IPS DF 6.9 (cell line): Measurements from ENCODE around the gene ELOVL1.

Experiments used
- DNase-seq: peaks from one replicate; pipeline ENCODE4 v3.0.0-alpha.2; 2013; ENCODE audit warnings: low read depth, low spot score
- H3K27ac ChIP-seq: one replicate; pipeline ENCODE4 v1.5.1; 2013; ENCODE audit warnings: low read length, control low read depth
- H3K27me3 ChIP-seq: 2 replicates; pipeline ENCODE4 v1.6.1; 2013; ENCODE audit warnings: mild to moderate bottlenecking, low read length; ENCODE audit not compliant: control insufficient read depth, insufficient read depth
- H3K36me3 ChIP-seq: 2 replicates; pipeline ENCODE4 v1.6.1; 2013; ENCODE audit warnings: low read length; ENCODE audit not compliant: control insufficient read depth, insufficient read depth
- H3K4me1 ChIP-seq: 2 replicates; pipeline ENCODE4 v1.6.1; 2013; ENCODE audit warnings: low read length; ENCODE audit not compliant: control insufficient read depth, insufficient read depth
- H3K4me3 ChIP-seq: 2 replicates; pipeline ENCODE4 v1.5.1; 2013; ENCODE audit warnings: mild to moderate bottlenecking, low read length
- H3K9me3 ChIP-seq: 2 replicates; pipeline ENCODE4 v1.6.1; 2013; ENCODE audit warnings: low read length, inconsistent platforms; ENCODE audit not compliant: control insufficient read depth, insufficient read depth
- WGBS: extraction: QIAGEN DNeasy Blood & Tissue Kit; methylation state at CpG from one replicate; pipeline ENCODE4 v1.1.7; 2013; ENCODE audit warnings: mixed read lengths, missing lambda C conversion rate; ENCODE audit not compliant: insufficient read length, insufficient coverage; 5-methylcytosine and 5-hydroxymethylcytosine counted together

ELOVL1 gene

DNA sequence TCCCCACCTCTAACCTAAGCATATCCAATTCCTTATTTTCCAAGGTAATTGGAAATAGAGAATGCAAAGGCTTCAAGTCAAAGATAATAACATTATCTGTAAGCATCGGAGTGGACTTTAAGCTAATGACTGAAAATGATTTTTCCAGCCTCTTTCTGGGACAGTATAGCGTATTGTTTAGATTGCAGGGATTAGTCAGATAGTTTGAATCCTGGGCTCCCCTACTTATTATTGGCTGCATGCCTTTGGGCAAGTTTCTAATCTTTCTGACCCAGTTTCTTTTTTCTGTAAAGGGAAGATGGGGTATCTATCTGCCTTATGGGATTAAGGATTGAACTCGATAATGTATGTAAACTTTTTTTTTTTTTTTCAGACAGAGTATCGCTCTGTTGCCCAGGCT is 10.6 kb downstream of the ELOVL1 start:
- no peaks in the 10 kb centered on the region for H3K27me3 ChIP-seq
- no peak for DNase-seq
- WGBS: no CpG with 5 or more reads among the region's 4 CpGs
- H3K4me1 ChIP-seq: peaks cover 6% of the 10 kb centered on the region; the same call in 1 of the 2 replicates
- H3K4me3 ChIP-seq: no peak overlapping the region
- no peaks in the 10 kb centered on the region for H3K9me3 ChIP-seq
- H3K27ac ChIP-seq: no peak overlapping the region
- H3K36me3 ChIP-seq: peaks cover 21% of the 10 kb centered on the region

DNA sequence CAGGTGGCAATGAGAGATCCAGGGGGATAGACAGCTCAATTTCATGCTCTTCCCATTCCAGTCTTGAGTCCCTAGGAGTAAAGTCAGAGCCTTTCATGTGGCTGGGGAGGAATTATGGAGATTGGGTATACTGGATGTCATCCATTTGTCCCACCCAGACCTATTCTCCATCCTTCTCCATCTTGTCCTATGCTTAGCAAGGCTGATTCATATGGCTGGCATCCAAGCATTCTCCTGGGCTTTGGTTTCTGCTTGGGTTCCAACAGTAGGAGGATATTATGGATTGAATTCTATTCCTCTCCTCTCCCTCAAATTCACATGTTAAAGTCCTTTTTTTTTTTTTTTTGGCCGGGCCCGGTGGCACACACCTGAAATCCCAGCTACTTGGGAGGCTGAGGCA is 12.9 kb downstream of the ELOVL1 start:
- WGBS: no CpG with 5 or more reads among the region's 2 CpGs
- Histone ChIP-seq H3K4me1 (peaks cover 9% of the 10 kb centered on the region), H3K9me3 (no peaks in the 10 kb centered on the region), H3K36me3 (peaks cover under 1% of the 10 kb centered on the region; the same call in 1 of the 2 replicates), H3K4me3 (no peak overlapping the region), H3K27me3 (no peaks in the 10 kb centered on the region), H3K27ac (no peak overlapping the region)
- no peak for DNase-seq

DNA sequence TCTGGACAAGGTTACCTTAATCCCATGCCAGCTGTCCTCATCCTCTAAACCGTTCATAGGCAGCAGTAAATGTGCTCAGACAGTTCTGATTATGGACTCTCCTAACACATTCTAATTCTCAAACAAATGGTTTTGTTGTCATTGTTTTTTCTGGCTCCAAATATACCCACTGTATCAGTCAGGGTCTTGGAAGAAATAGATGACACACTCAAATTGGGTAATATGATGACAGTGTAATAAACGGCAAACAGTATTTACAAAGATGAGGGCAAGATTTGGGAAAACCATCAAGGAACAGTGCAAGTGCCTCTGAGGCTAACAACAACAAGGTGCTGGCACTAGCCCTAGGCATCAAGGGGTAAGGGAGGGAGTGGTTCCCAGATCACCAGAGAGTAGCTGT is 13.3 kb downstream of the ELOVL1 start:
- DNase-seq: no peak
- peaks cover 8% of the 10 kb centered on the region for H3K4me1 ChIP-seq
- H3K27me3 ChIP-seq: no peaks in the 10 kb centered on the region
- no peaks in the 10 kb centered on the region for H3K36me3 ChIP-seq
- no peak overlapping the region for H3K27ac ChIP-seq
- H3K9me3 ChIP-seq: no peaks in the 10 kb centered on the region
- WGBS: no CpG with 5 or more reads among the region's 2 CpGs
- no peak overlapping the region for H3K4me3 ChIP-seq

DNA sequence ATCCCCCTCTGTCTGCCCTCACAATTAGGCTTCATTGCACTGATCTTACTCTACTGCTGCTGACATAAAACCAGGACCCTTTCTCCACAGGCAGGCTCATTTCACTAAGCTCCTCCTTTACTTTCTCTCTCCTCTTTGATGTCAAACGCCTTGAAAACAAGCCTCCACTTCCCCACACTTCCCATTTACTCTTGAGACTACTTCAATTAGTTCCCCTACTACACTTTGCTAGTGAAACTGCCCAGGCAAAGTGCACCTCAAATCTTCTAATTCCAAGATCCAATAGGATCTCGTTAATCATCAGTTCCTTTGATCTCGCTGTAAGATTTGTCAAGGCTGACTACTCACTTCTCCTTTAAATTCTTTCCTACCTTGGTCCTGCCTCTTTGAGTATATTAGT is 14.9 kb downstream of the ELOVL1 start:
- Histone ChIP-seq H3K27me3 (no peaks in the 10 kb centered on the region; the same call in 1 of the 2 replicates), H3K4me1 (peaks cover 8% of the 10 kb centered on the region), H3K27ac (no peak overlapping the region), H3K36me3 (no peaks in the 10 kb centered on the region), H3K9me3 (no peaks in the 10 kb centered on the region), H3K4me3 (no peak overlapping the region)
- DNase-seq: no peak
- WGBS: no CpG with 5 or more reads among the region's 3 CpGs

DNA sequence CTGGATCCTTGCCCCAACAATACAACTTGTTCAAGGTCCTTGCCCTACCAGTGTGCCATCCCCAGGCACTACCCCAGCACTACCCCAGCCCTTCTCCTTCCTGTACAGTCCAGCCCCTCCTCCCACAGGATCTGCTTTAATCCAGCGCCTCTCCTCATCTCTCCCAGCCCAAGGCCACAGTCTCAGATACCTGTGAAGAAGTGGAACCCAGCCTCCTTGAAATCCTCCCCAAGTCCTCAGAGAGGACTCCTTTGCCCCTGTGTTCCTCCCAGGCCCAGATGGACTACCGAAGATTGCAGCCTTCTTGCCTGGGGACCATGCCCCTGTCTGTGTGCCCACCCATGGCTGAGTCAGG is 15.5 kb downstream of the ELOVL1 start:
- Histone ChIP-seq H3K27ac (no peak overlapping the region), H3K36me3 (no peaks in the 10 kb centered on the region), H3K9me3 (no peaks in the 10 kb centered on the region), H3K4me3 (no peak overlapping the region), H3K4me1 (peaks cover 6% of the 10 kb centered on the region), H3K27me3 (no peaks in the 10 kb centered on the region; the same call in 1 of the 2 replicates)
- WGBS: no CpG with 5 or more reads among the region's 2 CpGs
- DNase-seq: no peak

DNA sequence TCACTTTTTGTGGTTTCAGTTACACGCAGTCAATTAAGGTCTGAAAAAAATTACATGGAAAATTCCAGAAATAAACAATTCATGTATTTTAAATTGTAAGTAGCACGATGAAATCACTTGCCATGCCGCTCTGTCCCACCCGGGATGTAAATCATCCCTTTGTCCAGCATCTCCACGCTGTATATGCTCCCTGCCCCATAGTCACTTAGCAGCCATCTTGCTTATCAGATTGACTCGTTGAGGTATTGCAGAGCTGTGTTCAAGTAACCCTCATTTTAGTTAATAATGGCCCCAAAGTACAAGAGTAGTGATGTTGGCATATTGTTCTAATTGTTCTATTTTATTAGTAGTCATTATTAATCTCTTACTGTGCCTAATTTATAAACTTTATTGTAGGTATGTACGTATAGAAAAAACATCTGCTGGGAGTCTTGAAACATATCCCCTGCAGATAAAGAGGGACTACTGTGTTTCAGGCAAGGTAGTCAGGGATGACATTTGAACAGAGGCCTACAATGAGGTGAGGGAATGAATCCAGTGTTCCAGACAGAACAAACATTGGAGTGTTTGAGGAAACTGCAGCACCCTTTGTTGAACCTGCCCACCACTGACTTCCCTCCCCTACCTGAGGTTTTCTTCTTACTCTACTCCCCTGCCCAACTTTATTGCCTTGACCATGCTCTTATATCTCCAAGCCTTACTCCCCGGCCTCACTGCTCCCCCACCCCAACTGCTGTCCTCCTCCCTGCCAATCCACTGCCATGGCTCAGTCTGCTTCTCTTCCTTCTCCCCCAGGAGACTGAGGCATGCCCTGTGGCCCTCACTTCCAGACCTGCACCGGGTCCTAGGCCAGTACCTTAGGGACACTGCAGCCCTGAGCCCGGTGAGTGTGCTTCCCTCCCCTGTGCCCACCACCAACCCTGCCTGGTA is 16.1 kb downstream of the ELOVL1 start:
- peaks cover 6% of the 10 kb centered on the region for H3K4me1 ChIP-seq
- no peaks in the 10 kb centered on the region for H3K36me3 ChIP-seq
- no CpG with 5 or more reads among the region's 10 CpGs for WGBS
- no peaks in the 10 kb centered on the region for H3K9me3 ChIP-seq
- H3K27ac ChIP-seq: no peak overlapping the region
- H3K4me3 ChIP-seq: no peak overlapping the region
- no peaks in the 10 kb centered on the region; the same call in 1 of the 2 replicates for H3K27me3 ChIP-seq
- no peak for DNase-seq

DNA sequence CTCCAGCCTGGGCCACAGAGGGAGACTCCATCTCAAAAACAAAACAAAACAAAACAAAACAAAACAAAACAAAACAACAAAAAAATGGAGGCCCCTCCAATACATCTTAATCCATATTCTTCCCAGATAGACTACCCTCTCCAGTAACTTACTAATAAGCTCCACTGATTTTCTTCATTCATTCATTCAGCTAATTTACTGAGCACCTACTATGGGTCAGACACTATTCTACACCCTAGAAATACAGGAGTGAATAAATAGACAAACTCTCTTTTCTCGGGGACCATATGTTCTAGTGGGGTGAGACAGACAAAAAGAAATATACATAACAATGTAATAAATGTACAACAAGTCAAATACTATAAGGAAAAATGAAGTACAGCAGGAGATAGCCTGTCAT is 16.8 kb downstream of the ELOVL1 start:
- WGBS: no CpG with 5 or more reads among the region's 1 CpG
- Histone ChIP-seq H3K4me3 (no peak overlapping the region), H3K27me3 (no peaks in the 10 kb centered on the region; the same call in 1 of the 2 replicates), H3K36me3 (no peaks in the 10 kb centered on the region), H3K9me3 (no peaks in the 10 kb centered on the region), H3K4me1 (peaks cover 6% of the 10 kb centered on the region), H3K27ac (no peak overlapping the region)
- DNase-seq: no peak

DNA sequence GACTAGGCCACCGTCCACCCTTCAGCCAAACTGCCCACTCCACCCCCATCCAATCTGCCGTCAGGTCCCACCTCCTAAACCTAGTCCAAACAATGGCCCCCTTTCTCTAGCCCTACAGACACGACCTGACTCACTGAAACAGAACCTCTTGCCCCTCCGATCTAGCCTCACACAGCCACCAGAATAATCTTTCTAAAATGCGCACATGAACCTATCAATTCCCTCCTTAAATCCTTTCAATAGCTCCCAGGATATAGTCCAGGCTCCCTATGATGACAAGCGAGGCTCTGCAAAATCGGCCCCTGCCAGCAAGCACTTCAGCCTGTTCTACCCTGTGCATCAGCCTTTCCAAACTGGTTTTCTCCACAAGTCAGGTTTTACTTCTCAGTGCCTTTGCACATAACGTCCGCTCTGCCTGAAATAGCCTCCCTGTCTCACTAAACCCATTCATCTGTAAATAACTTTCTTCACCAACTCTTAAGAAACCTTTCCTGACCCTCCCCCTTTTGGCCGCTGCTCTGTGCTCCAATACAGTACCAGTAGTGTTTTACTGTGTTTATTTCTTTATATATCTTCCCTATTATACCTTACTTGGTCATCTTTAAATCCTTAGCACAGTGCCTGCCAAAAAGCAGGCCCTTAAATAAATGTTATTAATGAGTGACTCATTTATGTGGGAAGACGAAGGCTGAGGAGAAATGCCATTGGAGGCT is 18.1 kb downstream of the ELOVL1 start:
- DNase-seq: no peak
- H3K4me1 ChIP-seq: peaks cover 6% of the 10 kb centered on the region
- H3K27me3 ChIP-seq: no peaks in the 10 kb centered on the region; the same call in 1 of the 2 replicates
- H3K27ac ChIP-seq: peak overlapping the region; percentile 15
- H3K4me3 ChIP-seq: peak overlapping the region; percentile 47; the same call in 1 of the 2 replicates
- no peaks in the 10 kb centered on the region for H3K36me3 ChIP-seq
- no CpG with 5 or more reads among the region's 11 CpGs for WGBS
- H3K9me3 ChIP-seq: no peaks in the 10 kb centered on the region

DNA sequence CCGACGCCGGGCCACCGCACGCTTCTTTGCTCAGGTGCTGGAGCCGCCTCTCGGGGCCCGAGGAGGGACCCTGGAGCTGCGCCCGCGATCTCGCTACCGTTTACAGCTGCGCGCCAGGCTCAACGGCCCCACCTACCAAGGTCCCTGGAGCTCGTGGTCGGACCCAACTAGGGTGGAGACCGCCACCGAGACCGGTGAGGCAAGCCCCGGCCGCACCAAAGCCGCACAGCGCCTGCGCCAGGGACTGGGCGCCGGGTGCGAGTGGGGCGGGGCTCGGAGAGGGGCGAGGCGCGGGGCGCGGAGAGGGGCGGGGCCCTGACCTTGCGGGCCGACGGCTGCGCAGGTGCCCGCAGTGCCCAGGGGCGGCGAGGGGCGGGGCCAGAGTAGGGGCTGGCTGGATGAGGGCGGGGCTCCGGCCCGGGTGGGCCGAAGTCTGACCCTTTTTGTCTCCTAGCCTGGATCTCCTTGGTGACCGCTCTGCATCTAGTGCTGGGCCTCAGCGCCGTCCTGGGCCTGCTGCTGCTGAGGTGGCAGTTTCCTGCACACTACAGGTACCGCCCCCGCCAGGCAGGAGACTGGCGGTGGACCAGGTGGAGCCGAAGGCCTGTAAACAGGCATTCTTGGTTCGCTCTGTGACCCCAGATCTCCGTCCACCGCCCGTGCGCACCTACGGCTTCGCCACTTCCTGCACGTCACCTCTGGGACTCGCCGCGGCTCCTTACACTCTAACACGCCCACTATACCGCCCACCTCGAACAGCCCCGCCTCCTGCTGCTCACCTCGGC is 18.8 kb downstream of the ELOVL1 start:
- WGBS: no CpG with 5 or more reads among the region's 72 CpGs
- Histone ChIP-seq H3K36me3 (no peaks in the 10 kb centered on the region), H3K4me1 (peaks cover 6% of the 10 kb centered on the region), H3K27ac (no peak overlapping the region), H3K4me3 (peak overlapping the region; percentile 47; the same call in 1 of the 2 replicates), H3K27me3 (no peaks in the 10 kb centered on the region; the same call in 1 of the 2 replicates), H3K9me3 (no peaks in the 10 kb centered on the region)
- no peak for DNase-seq

DNA sequence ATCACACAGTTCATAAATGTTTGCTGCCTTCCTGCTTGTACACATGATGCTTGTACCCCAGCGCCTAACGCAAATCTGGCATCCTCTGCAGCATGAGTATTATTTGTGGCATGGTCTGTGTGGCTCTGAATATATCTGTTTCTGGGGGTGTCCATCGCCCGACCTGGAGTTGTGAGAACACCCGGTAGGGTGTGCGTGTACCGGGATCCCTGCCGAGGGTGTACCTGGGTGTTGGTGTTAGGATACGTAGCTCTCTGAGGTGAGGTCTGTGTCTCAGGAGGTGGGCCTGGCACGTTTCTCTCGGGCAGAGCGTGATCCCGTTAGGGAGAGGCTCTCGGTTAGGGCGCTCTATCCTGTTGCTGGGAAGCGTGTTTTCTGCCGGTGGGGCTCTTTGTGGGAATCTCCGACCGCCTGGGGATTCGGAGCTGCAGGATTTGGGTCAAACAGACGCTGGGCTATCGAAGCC is 19.4 kb downstream of the ELOVL1 start:
- Histone ChIP-seq H3K36me3 (no peaks in the 10 kb centered on the region), H3K4me1 (peaks cover 6% of the 10 kb centered on the region), H3K4me3 (peak overlapping the region; percentile 43; the same call in 1 of the 2 replicates), H3K27me3 (no peaks in the 10 kb centered on the region; the same call in 1 of the 2 replicates), H3K27ac (no peak overlapping the region), H3K9me3 (no peaks in the 10 kb centered on the region)
- no CpG with 5 or more reads among the region's 22 CpGs for WGBS
- no peak for DNase-seq
